GM18508 (cell line): Measurements from ENCODE around the gene PCDH9.

Source experiments
- ATAC-seq: cut with Tn5 transposase; IDR thresholded peaks from one replicate; pipeline ENCODE4 v1.9.1; 2021; ENCODE audit warnings: moderate number of reproducible peaks; ENCODE audit not compliant: insufficient read depth, unreplicated experiment

The PCDH9 gene

GRCh38 chr13:66461021-66461420 lies 769.1 kb downstream of the PCDH9 start:
- ATAC-seq, result no peak

- ATAC-seq, result no peak
Measured at GRCh38 chr13:66459634-66460033, 770.5 kb downstream of the PCDH9 start.

- no peak for ATAC-seq
Measured at GRCh38 chr13:66459143-66459542, 771.0 kb downstream of the PCDH9 start.

GRCh38 chr13:66446413-66446812 lies 783.7 kb downstream of the PCDH9 start:
- ATAC-seq, result no peak

- ATAC-seq, result no peak
Measured at GRCh38 chr13:66443926-66444325, 786.2 kb downstream of the PCDH9 start.

- no peak for ATAC-seq
Measured at GRCh38 chr13:66440938-66441337, 789.2 kb downstream of the PCDH9 start.

GRCh38 chr13:66430728-66431127 lies 799.4 kb downstream of the PCDH9 start:
- no peak for ATAC-seq

GRCh38 chr13:66430269-66430668 lies 799.9 kb downstream of the PCDH9 start:
- ATAC-seq, result no peak

GRCh38 chr13:66429156-66429555 lies 801.0 kb downstream of the PCDH9 start:
- ATAC-seq, result no peak

GRCh38 chr13:66427458-66427861 lies 802.7 kb downstream of the PCDH9 start:
- no peak for ATAC-seq

- no peak for ATAC-seq
Measured at GRCh38 chr13:66425741-66426140, 804.4 kb downstream of the PCDH9 start.

- no peak for ATAC-seq
Measured at GRCh38 chr13:66424422-66424821, 805.7 kb downstream of the PCDH9 start.

- ATAC-seq, result no peak
Measured at GRCh38 chr13:66415444-66415843, 814.7 kb downstream of the PCDH9 start.

- no peak for ATAC-seq
Measured at GRCh38 chr13:66414066-66414800, 815.9 kb downstream of the PCDH9 start.

- ATAC-seq, result no peak
Measured at GRCh38 chr13:66410314-66410713, 819.8 kb downstream of the PCDH9 start.

GRCh38 chr13:66409542-66409941 lies 820.6 kb downstream of the PCDH9 start:
- ATAC-seq, result no peak

- ATAC-seq, result no peak
Measured at GRCh38 chr13:66407128-66407527, 823.0 kb downstream of the PCDH9 start.

- ATAC-seq, result no peak
Measured at GRCh38 chr13:66405908-66406802, 824.0 kb downstream of the PCDH9 start.

- ATAC-seq, result no peak
Measured at GRCh38 chr13:66402546-66402945, 827.6 kb downstream of the PCDH9 start.

GRCh38 chr13:66402066-66402465 lies 828.1 kb downstream of the PCDH9 start:
- ATAC-seq, result no peak

GRCh38 chr13:66400292-66400691 lies 829.8 kb downstream of the PCDH9 start:
- ATAC-seq, result no peak
